Heart right ventricle (tissue), 16 donors: Measurements from ENCODE around the gene CDADC1. TPM values are rescaled to one million over a fixed set of nuclear protein-coding genes. Genes with fewer than 3 reads are reported as not detected.

Experiments used
- ATAC-seq, 8 donors: fragments of 200-7000 bp; cut with Tn5 transposase; one replicate each; pipeline ENCODE4 v1.9.1; 2020; ENCODE audit warnings: mild to moderate bottlenecking in 8 of 8, moderate library complexity in 8 of 8, moderate number of reproducible peaks in 1 of 8
- DNase-seq, 2 donors: peaks; one replicate each; pipeline ENCODE4 v3.0.0-alpha.2; 2020
- H3K27ac ChIP-seq, 10 donors: fragments of 200-600 bp; sonication (generic) in 2 of 10; one replicate each; pipeline versions ENCODE4 v1.5.0 to v1.8.0; 2020 to 2022; ENCODE audit warnings: mild to moderate bottlenecking in 3 of 10
- H3K27me3 ChIP-seq, 7 donors: fragments of 200-600 bp; one replicate each; pipeline ENCODE4 v1.8.0; 2021 to 2022; ENCODE audit warnings: mild to moderate bottlenecking in 2 of 7
- H3K36me3 ChIP-seq, 9 donors: fragments of 200-600 bp; sonication (generic) in 1 of 9; one replicate each; pipeline versions ENCODE4 v1.5.0 to v1.8.0; 2020 to 2022; ENCODE audit warnings: mild to moderate bottlenecking in 2 of 9
- H3K4me1 ChIP-seq, 9 donors: fragments of 200-600 bp; sonication (generic) in 1 of 9; one replicate each; pipeline versions ENCODE4 v1.5.0 to v1.8.0; 2020 to 2022; ENCODE audit warnings: mild to moderate bottlenecking in 4 of 9
- H3K4me3 ChIP-seq, 10 donors: fragments of 200-600 bp; sonication (generic) in 2 of 10; one replicate each; pipeline versions ENCODE4 v1.5.0 to v1.8.0; 2020 to 2022; ENCODE audit warnings: mild to moderate bottlenecking in 7 of 10, moderate library complexity in 2 of 10
- H3K9me3 ChIP-seq, 11 donors: fragments of 200-600 bp in 10 of 11; sonication (generic) in 2 of 11; one replicate each; pipeline versions ENCODE4 v1.5.0 to v1.8.0; 2013 to 2022; ENCODE audit warnings: mild to moderate bottlenecking in 2 of 11, control low read depth in 1 of 11, moderate library complexity in 1 of 11
- WGBS, 2 donors: extraction: QIAGEN DNeasy Blood & Tissue Kit; methylation state at CpG; one replicate each; pipeline ENCODE4 v1.1.7; 2013; ENCODE audit warnings: inconsistent platforms in 1 of 2; 5-methylcytosine and 5-hydroxymethylcytosine counted together
- intact Hi-C, 10 donors: fragments of 100-400 bp; cut with DNase I; formaldehyde crosslinking; loops; one replicate each; pipeline versions ENCODE4 v1.11.1 to v1.14.2; 2022
- polyA plus RNA-seq, 2 donors: library from polyadenylated mRNA; stranded (reverse); fragments of 200-250 nt; gene quantifications; one replicate each; pipeline ENCODE4 v1.2.3, GENCODE V29; 2013
- total RNA-seq, 10 donors: library from RNA; stranded (reverse); fragmentation: NEBNext Ultra II Directional in 3 of 10; extraction: Animal tissue kit (Norgen Biotek cat#: 25700) in 3 of 10; gene quantifications; one replicate each; pipeline versions ENCODE4 v1.2.1 to v1.2.4, GENCODE V29; 2021 to 2023
- TF ChIP-seq, protein P1 (sequence below), 9 donors: fragments of 200-600 bp; sonication (generic) in 2 of 9; IDR thresholded peaks; one replicate each; pipeline versions ENCODE4 v1.5.0 to v1.8.0; 2021 to 2022; ENCODE audit warnings: antibody characterized with exemption in 9 of 9, mild to moderate bottlenecking in 5 of 9, moderate library complexity in 1 of 9
- donor health status: Arrhythmogenic right ventricular cardiomyopathy.
- donor health status: ischemic (EF 13 %, LVEDD 7.1; RV severe dilation, severe dysfunction).
- donor health status: healthy with polysubstance abuse.
- donor health status: DM: no; HTN: yes; CAD: no.
- donor health status: DM: no; HTN: no; CAD: no.
- donor health status: ischemic (EF 25% LVEDD 6.9; RV normal size, moderate dysfunction).
- donor health status: ischemic (EF 25% LVEDD 5.7; RV mildly dilated, moderate dysfunction).
- donor health status: healthy.
- donor health status: DM: yes; HTN: yes; CAD: no.
- donor health status: Ischemic cardiomyopathy.
- donor health status: ischemic (EF 35%, LVEDD 5.7; RV mildly dilated, moderate dysfunction).
- donor health status: nonischemic (EF 11% LVEDD 7.7; RV severe dilation, severe dysfunction).
- donor health status: DM: yes; HTN: yes; CAD: no.
- donor health status: PGD.
- donor health status: ischemic (EF 29% LVEDD 5.4; RV normal size, mild dysfunction).
- donor health status: nonischemic (EF 23%, LVEDD 6.1; RV moderate dilation, normal function).

CDADC1 gene
- total and polyA plus RNA-seq, 12 donors, result 4.9 to 12.7 (median 8.9) TPM

DNA sequence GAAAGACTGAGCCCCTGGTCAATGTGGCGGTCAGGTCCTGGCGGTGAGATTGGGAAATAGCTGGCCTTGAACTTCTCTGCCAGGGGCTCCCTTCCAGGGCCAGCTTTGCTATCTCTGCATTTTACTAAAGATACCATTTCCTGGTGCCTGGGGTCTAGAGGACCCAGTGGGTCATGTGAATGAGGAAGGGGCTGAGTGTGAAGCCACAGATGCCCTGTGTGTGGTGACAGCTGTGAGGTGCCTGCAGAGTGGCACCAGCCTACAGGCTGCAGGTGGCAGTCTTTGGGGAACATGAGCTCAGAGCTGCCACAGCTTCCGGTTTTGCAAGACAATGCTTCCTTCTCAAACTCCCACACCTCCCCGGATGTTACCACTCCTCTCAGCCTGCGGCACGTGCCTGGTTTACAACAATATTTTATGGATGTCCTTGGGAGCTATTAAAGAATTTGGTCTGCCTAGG, 32.8 kb upstream of the CDADC1 start:
- TF ChIP-seq, protein P1, sequence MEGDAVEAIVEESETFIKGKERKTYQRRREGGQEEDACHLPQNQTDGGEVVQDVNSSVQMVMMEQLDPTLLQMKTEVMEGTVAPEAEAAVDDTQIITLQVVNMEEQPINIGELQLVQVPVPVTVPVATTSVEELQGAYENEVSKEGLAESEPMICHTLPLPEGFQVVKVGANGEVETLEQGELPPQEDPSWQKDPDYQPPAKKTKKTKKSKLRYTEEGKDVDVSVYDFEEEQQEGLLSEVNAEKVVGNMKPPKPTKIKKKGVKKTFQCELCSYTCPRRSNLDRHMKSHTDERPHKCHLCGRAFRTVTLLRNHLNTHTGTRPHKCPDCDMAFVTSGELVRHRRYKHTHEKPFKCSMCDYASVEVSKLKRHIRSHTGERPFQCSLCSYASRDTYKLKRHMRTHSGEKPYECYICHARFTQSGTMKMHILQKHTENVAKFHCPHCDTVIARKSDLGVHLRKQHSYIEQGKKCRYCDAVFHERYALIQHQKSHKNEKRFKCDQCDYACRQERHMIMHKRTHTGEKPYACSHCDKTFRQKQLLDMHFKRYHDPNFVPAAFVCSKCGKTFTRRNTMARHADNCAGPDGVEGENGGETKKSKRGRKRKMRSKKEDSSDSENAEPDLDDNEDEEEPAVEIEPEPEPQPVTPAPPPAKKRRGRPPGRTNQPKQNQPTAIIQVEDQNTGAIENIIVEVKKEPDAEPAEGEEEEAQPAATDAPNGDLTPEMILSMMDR (IDR thresholded peaks at IDR 0.05), result peak in 2 of 9 donors; percentile 8 to 23
- Histone ChIP-seq H3K27me3 (peaks cover 0 to 22% (median 20%) of the 10 kb centered on the region in 7 donors), H3K36me3 (peaks cover 0 to 13% (median 0%) of the 10 kb centered on the region in 9 donors), H3K9me3 (no peaks in the 10 kb centered on the region), H3K4me3 (no peak overlapping the region), H3K4me1 (peaks cover 0 to 17% (median 0%) of the 10 kb centered on the region in 9 donors), H3K27ac (peak overlapping the region in 1 of 10 donors; percentile 41)
- intact Hi-C loops, result no loop called here
- ATAC-seq (peak; percentile 26 to 76 (median 46)), DNase-seq (peak in 1 of 2 donors; percentile 25)
- whole genome bisulfite sequencing, 2 donors, result 48 to 51% methylated on average over 6 of the region's 6 CpGs

DNA sequence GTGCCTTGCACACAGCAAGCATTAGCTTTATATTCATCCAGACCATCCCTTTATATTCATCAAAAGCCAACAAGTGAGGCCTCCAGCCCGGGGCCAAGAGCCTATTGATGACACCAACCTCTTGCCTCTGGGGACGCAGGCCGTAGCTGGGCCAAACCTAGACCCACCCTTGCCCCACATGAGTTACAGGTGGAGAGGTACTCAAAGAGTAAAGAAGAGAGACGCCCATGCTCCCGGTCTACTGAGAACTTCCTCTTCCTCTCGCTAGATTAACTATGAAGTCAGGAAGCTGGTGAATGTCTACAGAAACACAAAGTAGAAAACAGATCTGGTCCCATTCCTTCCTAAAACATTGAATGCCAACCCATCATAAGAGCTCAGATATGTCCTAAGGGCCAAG, 31.4 kb upstream of the CDADC1 start:
- H3K27me3 ChIP-seq, result peaks cover 11 to 35% (median 34%) of the 10 kb centered on the region in 7 donors
- DNase-seq (no peak), ATAC-seq (no peak)
- H3K27ac ChIP-seq, result no peak overlapping the region
- TF ChIP-seq, protein P1 (IDR thresholded peaks at IDR 0.05), result no peak
- H3K4me1 ChIP-seq, result peaks cover 0 to 27% (median 10%) of the 10 kb centered on the region in 9 donors
- no peak overlapping the region for H3K4me3 ChIP-seq
- WGBS, 2 donors, result 83 to 86% methylated on average over 6 of the region's 6 CpGs
- H3K36me3 ChIP-seq, result peaks cover 0 to 3% (median 0%) of the 10 kb centered on the region in 9 donors
- no peaks in the 10 kb centered on the region for H3K9me3 ChIP-seq
- intact Hi-C loops, result no loop called here

DNA sequence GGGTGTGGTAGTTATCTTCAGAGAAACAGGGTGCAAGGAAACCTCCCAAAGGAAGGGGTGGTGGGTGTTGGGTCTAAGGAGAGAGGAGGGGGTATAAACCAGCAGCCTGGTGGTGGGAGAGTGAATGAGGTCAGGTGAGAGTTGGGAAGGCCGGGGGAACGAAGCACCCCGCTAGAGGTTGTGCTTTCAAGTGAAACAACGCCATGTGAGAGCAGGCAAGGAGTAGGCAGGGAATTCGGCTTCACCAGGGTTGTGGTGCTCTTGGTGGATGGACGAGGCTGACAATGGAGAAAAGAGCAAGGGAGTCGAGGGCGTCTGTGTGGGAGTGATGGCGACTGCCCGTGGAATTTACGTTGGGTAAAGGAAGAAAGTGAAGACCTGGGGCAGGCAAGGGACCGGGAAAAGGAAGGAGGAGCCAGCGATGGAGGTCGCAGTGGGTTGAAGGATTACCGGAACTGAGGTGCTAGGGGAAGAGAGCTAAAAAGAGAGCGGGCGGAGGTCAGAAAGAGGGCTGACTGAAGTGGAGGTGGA, 29.7 kb upstream of the CDADC1 start:
- DNase-seq, result no peak
- WGBS, 2 donors, result 40 to 45% methylated on average over 17 of the region's 17 CpGs
- H3K27ac ChIP-seq, result no peak overlapping the region
- H3K4me1 ChIP-seq, result peaks cover 0 to 29% (median 10%) of the 10 kb centered on the region in 9 donors
- no peak overlapping the region for H3K4me3 ChIP-seq
- H3K9me3 ChIP-seq, result no peaks in the 10 kb centered on the region
- H3K27me3 ChIP-seq, result peaks cover 12 to 52% (median 49%) of the 10 kb centered on the region in 7 donors
- ATAC-seq, result no peak
- H3K36me3 ChIP-seq, result no peaks in the 10 kb centered on the region
- TF ChIP-seq, protein P1 (IDR thresholded peaks at IDR 0.05), result no peak
- intact Hi-C loops, result no loop called here

DNA sequence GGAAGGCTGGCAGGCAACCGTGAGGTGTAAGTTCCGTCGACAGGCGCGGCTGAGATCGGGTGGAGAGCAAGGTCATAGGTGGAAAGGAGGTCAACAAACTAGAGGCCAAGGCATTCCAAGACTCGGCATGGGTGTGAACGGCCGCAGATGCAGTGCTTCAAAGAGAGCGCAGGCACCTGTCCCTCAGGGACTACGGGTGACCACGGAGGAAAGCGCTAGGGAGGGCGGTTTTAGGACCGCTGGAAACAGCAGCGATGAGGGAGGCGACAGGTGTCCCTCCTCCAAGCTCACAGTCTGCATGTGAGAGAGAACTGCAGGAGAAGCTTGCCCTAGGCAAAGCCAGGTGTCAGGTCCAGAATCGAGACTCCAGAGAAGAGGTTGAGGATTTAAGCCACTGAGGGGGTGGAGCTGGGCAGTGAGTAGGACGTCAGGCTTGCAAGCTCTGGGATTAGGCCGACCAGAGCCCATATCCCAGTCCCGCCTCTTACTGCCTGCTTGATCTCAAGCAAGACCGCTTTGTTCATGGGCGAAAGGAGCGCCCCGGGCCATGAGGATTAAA, 29.2 kb upstream of the CDADC1 start:
- peaks cover 12 to 58% (median 53%) of the 10 kb centered on the region in 7 donors for H3K27me3 ChIP-seq
- no peak for ATAC-seq
- no peak overlapping the region for H3K4me3 ChIP-seq
- no peak for DNase-seq
- no peaks in the 10 kb centered on the region for H3K36me3 ChIP-seq
- 22 to 28% methylated on average over 25 of the region's 25 CpGs for WGBS, 2 donors
- intact Hi-C loops, result no loop called here
- peaks cover 0 to 29% (median 10%) of the 10 kb centered on the region in 9 donors for H3K4me1 ChIP-seq
- H3K27ac ChIP-seq, result no peak overlapping the region
- no peaks in the 10 kb centered on the region for H3K9me3 ChIP-seq
- TF ChIP-seq, protein P1 (IDR thresholded peaks at IDR 0.05), result no peak
